ENCODE measurements around the gene IPO9. TPM values are rescaled to one million over a fixed set of nuclear protein-coding genes. Genes with fewer than 3 reads are reported as not detected.

Gene IPO9
- total RNA-seq, 1 experiment from 2014 or later = 25.9 TPM

- peak; percentile 70 to 78 for DNase-seq (ENCODE audit: low read depth in 1 of 2, low spot score in 2 of 2)
- H3K4me1 ChIP-seq (replicated peaks) = peaks cover 53% of the 10 kb centered on the region
- H3K36me3 ChIP-seq = no peaks in the 10 kb centered on the region
- H3K9me3 ChIP-seq (replicated peaks) = no peaks in the 10 kb centered on the region
- H3K27me3 ChIP-seq (replicated peaks) = no peaks in the 10 kb centered on the region
- no peak overlapping the region for H3K4me3 ChIP-seq
- H3K27ac ChIP-seq = peak overlapping the region; percentile 64
These were observed 75.6 kb downstream of the IPO9 start for GRCh38 chr1:201904579-201904978.

GRCh38 chr1:201905234-201905890, 76.4 kb downstream of the IPO9 start:
- peak overlapping the region; percentile 64 for H3K27ac ChIP-seq
- H3K36me3 ChIP-seq = no peaks in the 10 kb centered on the region
- no peak for DNase-seq (ENCODE audit: low read depth in 1 of 2, low spot score in 2 of 2)
- no peaks in the 10 kb centered on the region for H3K9me3 ChIP-seq (replicated peaks)
- no peaks in the 10 kb centered on the region for H3K27me3 ChIP-seq (replicated peaks)
- no peak overlapping the region for H3K4me3 ChIP-seq
- peaks cover 53% of the 10 kb centered on the region for H3K4me1 ChIP-seq (replicated peaks)

- no peak overlapping the region for H3K4me3 ChIP-seq
- peak overlapping the region; percentile 9; the same call in 1 of the 2 replicates for H3K27ac ChIP-seq
- H3K36me3 ChIP-seq = no peaks in the 10 kb centered on the region
- no peak for DNase-seq (ENCODE audit: low read depth in 1 of 2, low spot score in 2 of 2)
- H3K9me3 ChIP-seq (replicated peaks) = no peaks in the 10 kb centered on the region
- peaks cover 53% of the 10 kb centered on the region for H3K4me1 ChIP-seq (replicated peaks)
- no peaks in the 10 kb centered on the region for H3K27me3 ChIP-seq (replicated peaks)
These were observed 77.4 kb downstream of the IPO9 start for GRCh38 chr1:201906336-201906735.

DNA sequence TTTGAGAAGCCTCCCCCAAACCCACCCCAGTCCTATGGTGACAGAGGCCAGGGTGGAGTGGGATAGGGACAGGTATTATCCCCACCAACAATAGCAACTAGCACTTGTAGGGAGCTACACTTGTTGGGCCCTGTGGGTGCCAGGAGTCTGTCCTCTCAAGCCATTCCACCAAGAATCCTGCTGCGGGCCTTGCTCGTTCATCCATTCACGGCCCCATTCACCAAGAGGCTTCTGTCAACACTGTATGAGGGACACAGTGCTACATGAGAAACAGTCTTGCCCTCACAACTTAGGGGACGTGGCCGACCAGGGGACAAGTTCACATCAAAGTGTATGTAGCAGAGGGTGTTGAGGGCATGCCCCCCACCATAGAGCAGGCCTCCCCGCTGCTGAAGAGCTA, 78.7 kb downstream of the IPO9 start:
- Histone ChIP-seq H3K4me1 (replicated peaks) (peaks cover 46% of the 10 kb centered on the region), H3K27ac (no peak overlapping the region), H3K27me3 (replicated peaks) (no peaks in the 10 kb centered on the region), H3K36me3 (no peaks in the 10 kb centered on the region), H3K9me3 (replicated peaks) (no peaks in the 10 kb centered on the region), H3K4me3 (no peak overlapping the region)
- no peak for DNase-seq (ENCODE audit: low read depth in 1 of 2, low spot score in 2 of 2)

DNA sequence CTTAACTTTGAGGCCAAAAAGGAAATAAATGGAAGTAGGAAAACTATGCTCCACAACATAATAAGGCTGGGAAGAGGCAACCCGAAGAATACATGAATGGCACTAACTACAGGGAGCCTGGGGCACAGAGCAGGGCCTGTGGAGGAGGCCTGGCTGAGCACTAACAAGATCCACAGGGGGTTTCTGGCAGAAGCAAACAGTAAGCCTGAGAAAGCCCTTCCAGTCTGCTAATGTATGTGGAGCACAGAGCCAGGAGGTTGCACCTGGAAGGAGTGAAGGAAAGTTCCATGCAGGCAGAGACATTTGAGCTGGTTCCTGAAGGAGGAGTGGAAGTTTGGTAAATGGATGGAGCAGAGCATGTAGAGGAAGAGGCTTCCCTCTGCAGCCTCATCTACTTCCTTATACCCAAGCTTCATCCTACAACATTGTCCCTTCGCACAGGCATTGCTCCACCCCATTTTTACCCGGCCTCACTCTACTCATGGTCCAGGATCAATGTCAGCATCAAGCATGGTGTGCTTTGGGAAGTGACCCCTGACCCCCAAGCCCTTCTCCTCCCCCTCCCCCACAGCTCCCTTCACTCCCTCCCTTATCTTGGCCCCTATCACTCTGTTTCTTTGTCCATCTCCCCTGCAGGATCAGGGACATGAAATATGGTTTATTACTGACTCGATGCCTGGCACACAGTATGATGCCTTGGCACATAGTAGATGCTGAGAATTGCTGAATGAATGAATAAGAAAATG, 83.0 kb downstream of the IPO9 start:
- Histone ChIP-seq H3K9me3 (replicated peaks) (no peaks in the 10 kb centered on the region), H3K4me3 (no peak overlapping the region), H3K4me1 (replicated peaks) (peaks cover 21% of the 10 kb centered on the region), H3K27ac (no peak overlapping the region), H3K27me3 (replicated peaks) (no peaks in the 10 kb centered on the region), H3K36me3 (no peaks in the 10 kb centered on the region)
- DNase-seq (ENCODE audit: low read depth in 1 of 2, low spot score in 2 of 2) = no peak

GRCh38 chr1:201912832-201913231, 83.9 kb downstream of the IPO9 start:
- H3K4me1 ChIP-seq (replicated peaks) = peaks cover 27% of the 10 kb centered on the region
- H3K4me3 ChIP-seq = no peak overlapping the region
- H3K36me3 ChIP-seq = no peaks in the 10 kb centered on the region
- no peak overlapping the region for H3K27ac ChIP-seq
- no peak for DNase-seq (ENCODE audit: low read depth in 1 of 2, low spot score in 2 of 2)
- H3K9me3 ChIP-seq (replicated peaks) = no peaks in the 10 kb centered on the region
- no peaks in the 10 kb centered on the region for H3K27me3 ChIP-seq (replicated peaks)

DNA sequence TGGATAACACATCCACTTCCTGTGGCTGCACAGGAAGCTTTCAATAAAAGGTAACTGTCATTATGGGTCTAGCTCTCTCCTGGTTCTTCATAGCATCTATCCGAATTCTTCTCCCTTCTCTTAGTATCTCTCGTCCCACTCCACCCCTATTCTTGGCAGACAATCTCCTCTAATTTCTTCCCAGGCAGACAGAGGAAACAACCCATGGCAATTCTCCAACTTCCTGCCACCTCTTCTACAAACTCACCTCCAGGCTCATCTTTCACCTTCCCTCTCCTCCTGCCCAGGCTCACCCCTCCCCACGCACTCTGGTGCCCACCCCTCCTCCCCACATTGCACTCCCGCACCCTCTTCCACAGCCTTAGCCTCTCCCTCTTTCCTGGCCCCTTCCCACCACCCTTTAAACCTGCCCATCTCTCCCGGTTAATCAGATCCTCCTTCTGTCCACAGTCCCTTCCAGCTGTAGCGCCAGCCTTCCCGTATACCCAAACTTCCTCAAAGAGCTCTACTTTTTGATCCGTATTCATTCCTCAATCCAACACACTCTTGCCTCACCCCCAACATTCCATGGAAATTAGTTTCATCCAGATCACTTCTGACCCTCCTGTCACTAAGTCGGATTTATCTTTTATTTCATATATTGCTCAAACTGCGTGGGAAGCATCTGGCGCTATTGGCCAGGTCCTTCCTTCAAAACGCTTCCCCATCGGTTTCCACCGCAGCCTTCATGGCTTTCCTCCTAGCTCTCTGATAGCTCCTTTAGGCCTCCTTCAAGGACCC, 85.7 kb downstream of the IPO9 start:
- peaks cover 38% of the 10 kb centered on the region for H3K4me1 ChIP-seq (replicated peaks)
- no peak overlapping the region for H3K4me3 ChIP-seq
- no peak for DNase-seq (ENCODE audit: low read depth in 1 of 2, low spot score in 2 of 2)

GRCh38 chr1:201916649-201917249, 87.8 kb downstream of the IPO9 start:
- Histone ChIP-seq H3K4me1 (replicated peaks) (peaks cover 38% of the 10 kb centered on the region), H3K27me3 (replicated peaks) (no peaks in the 10 kb centered on the region), H3K9me3 (replicated peaks) (no peaks in the 10 kb centered on the region), H3K27ac (peak overlapping the region; percentile 68), H3K4me3 (no peak overlapping the region), H3K36me3 (no peaks in the 10 kb centered on the region)
- DNase-seq (ENCODE audit: low read depth in 1 of 2, low spot score in 2 of 2) = peak; percentile 96 to 98

More for the DNA sequence above, 85.7 kb downstream of the IPO9 start:
- Histone ChIP-seq H3K27ac (no peak overlapping the region), H3K27me3 (replicated peaks) (no peaks in the 10 kb centered on the region), H3K9me3 (replicated peaks) (no peaks in the 10 kb centered on the region), H3K36me3 (no peaks in the 10 kb centered on the region)

DNA sequence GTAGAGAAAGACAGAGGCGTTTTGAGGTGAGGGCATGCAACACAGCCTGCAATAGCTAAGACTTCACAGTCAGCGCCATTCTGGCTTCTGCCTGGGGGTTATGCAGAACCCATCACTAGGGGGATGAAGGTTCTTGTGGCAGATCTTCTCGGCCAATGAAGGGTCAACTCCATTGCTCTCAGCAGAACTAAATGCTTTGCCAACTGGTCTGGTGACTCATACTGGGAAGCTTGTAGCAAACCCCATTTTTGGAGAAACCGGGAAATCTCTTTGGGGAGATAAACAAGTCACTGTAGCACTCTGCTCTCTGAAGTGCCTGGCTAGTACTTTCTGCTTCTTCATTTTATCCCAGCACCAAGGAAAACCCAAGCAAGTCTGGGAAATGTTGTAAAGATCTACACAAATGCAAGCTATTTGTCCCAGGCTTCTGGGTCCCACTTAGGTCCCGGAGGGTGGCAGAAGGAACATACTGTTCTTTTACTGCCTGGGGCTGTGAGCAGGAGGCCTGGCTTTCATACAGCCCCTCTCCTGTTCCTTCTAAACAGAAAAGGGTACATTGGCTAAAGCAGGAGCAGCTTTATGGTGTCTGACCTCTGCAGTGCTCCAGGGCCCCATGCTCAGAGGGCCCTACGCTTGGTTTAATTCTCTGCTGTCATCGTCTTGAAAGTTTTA, 88.5 kb downstream of the IPO9 start:
- H3K4me3 ChIP-seq = no peak overlapping the region
- peak; percentile 76 to 80 for DNase-seq (ENCODE audit: low read depth in 1 of 2, low spot score in 2 of 2)
- H3K36me3 ChIP-seq = no peaks in the 10 kb centered on the region
- no peaks in the 10 kb centered on the region for H3K9me3 ChIP-seq (replicated peaks)
- H3K27me3 ChIP-seq (replicated peaks) = no peaks in the 10 kb centered on the region
- peaks cover 38% of the 10 kb centered on the region for H3K4me1 ChIP-seq (replicated peaks)
- H3K27ac ChIP-seq = peak overlapping the region; percentile 68

GRCh38 chr1:201918343-201918742, 89.4 kb downstream of the IPO9 start:
- Histone ChIP-seq H3K27ac (peak overlapping the region; percentile 68), H3K9me3 (replicated peaks) (no peaks in the 10 kb centered on the region), H3K27me3 (replicated peaks) (no peaks in the 10 kb centered on the region), H3K36me3 (no peaks in the 10 kb centered on the region), H3K4me1 (replicated peaks) (peaks cover 31% of the 10 kb centered on the region), H3K4me3 (no peak overlapping the region)
- DNase-seq (ENCODE audit: low read depth in 1 of 2, low spot score in 2 of 2) = no peak

- DNase-seq (ENCODE audit: low read depth in 1 of 2, low spot score in 2 of 2) = no peak
These were observed 93.1 kb downstream of the IPO9 start for GRCh38 chr1:201921952-201922558.

DNA sequence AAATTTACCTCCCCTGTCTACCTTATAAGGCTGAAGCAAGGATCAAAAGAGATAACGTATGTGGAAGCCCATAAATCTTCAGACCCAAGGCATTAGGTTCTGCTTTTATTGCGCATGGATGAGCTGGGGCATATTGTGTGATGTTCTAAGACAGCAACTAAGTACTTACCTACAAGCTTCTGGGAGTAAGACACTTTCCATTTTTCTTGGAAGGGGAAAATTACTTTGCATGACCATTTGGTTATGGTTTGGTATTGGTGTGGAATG, 96.3 kb downstream of the IPO9 start:
- no peak overlapping the region for H3K27ac ChIP-seq
- DNase-seq (ENCODE audit: low read depth in 1 of 2, low spot score in 2 of 2) = no peak
- no peaks in the 10 kb centered on the region for H3K9me3 ChIP-seq (replicated peaks)
- no peak overlapping the region for H3K4me3 ChIP-seq
- no peaks in the 10 kb centered on the region for H3K27me3 ChIP-seq (replicated peaks)
- H3K36me3 ChIP-seq = no peaks in the 10 kb centered on the region
- 0 out of 2 replicates have a peak, but pooled peaks cover 6% of the 10 kb centered on the region for H3K4me1 ChIP-seq (replicated peaks)

More at GRCh38 chr1:201921952-201922558, 93.1 kb downstream of the IPO9 start:
- Histone ChIP-seq H3K36me3 (no peaks in the 10 kb centered on the region), H3K4me1 (replicated peaks) (peaks cover 24% of the 10 kb centered on the region), H3K27ac (no peak overlapping the region), H3K9me3 (replicated peaks) (no peaks in the 10 kb centered on the region), H3K4me3 (no peak overlapping the region), H3K27me3 (replicated peaks) (no peaks in the 10 kb centered on the region)

Data from SJSA1 (cell line).